Measurements from ENCODE around the gene GABRG3.

GABRG3 gene

DNA sequence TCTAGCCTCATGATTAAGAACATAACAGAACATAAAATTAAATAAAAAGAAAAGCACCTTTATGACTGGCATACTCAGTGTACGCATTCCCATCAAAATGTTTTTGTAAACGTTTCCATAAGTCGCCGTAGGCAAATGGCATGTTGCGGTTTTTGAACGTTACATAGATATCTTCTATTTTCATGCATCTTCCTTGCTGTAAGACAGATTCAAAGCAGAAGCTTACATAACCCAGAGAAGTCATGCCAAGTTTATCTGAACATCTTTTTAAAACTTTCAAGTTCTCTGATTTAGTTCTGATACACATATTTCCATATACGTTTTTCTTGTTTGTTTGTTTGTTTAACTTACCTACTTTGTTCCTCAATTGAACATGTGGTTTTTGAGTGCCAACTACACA, 388.6 kb downstream of the GABRG3 start:
- no peak overlapping the region for H3K27ac ChIP-seq (replicated peaks)
- H3K27me3 ChIP-seq (ENCODE audit: insufficient read depth, poor library complexity, severe bottlenecking) = no peaks in the 10 kb centered on the region
- TF ChIP-seq, protein P1, sequence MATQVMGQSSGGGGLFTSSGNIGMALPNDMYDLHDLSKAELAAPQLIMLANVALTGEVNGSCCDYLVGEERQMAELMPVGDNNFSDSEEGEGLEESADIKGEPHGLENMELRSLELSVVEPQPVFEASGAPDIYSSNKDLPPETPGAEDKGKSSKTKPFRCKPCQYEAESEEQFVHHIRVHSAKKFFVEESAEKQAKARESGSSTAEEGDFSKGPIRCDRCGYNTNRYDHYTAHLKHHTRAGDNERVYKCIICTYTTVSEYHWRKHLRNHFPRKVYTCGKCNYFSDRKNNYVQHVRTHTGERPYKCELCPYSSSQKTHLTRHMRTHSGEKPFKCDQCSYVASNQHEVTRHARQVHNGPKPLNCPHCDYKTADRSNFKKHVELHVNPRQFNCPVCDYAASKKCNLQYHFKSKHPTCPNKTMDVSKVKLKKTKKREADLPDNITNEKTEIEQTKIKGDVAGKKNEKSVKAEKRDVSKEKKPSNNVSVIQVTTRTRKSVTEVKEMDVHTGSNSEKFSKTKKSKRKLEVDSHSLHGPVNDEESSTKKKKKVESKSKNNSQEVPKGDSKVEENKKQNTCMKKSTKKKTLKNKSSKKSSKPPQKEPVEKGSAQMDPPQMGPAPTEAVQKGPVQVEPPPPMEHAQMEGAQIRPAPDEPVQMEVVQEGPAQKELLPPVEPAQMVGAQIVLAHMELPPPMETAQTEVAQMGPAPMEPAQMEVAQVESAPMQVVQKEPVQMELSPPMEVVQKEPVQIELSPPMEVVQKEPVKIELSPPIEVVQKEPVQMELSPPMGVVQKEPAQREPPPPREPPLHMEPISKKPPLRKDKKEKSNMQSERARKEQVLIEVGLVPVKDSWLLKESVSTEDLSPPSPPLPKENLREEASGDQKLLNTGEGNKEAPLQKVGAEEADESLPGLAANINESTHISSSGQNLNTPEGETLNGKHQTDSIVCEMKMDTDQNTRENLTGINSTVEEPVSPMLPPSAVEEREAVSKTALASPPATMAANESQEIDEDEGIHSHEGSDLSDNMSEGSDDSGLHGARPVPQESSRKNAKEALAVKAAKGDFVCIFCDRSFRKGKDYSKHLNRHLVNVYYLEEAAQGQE (IDR thresholded peaks at IDR 0.05; ENCODE audit: insufficient replicate concordance, low read depth) = no peak
- TF ChIP-seq SPI1 (IDR thresholded peaks at IDR 0.05; ENCODE audit: borderline replicate concordance, low read depth) (no peak), POLR2AphosphoS5 (IDR thresholded peaks at IDR 0.05; ENCODE audit: low read depth) (no peak), GABPA (IDR thresholded peaks at IDR 0.05; ENCODE audit: low read depth) (no peak), CTCF (IDR thresholded peaks at IDR 0.05; ENCODE audit: insufficient read depth, low read length) (no peak)
- H3K4me3 ChIP-seq (replicated peaks; ENCODE audit: insufficient read depth, low read length) = no peak overlapping the region
- no peak for DNase-seq (ENCODE audit: low read depth in 1 of 2, low spot score in 1 of 2)

DNA sequence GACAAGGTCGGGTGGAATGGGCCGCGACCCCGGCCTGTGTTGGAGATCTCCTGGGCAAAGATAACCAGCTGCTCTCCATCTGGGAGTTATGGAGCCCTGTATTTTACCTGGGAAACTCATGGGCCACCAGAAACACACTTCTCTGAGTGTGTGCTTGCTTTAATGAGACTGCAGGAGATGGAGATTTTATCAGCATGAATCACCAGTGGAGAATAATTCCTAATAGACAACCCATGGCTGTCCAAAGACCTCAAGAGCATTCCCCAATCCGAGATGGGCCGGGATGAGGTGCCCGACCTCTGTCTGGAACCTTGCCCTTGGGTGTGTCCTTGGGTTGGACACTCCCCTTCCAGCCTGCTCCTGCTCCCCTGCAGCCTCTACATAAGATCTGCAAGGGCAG, 389.3 kb downstream of the GABRG3 start:
- no peak overlapping the region for H3K4me3 ChIP-seq (replicated peaks; ENCODE audit: insufficient read depth, low read length)
- TF ChIP-seq GABPA (IDR thresholded peaks at IDR 0.05; ENCODE audit: low read depth) (no peak), CTCF (IDR thresholded peaks at IDR 0.05; ENCODE audit: insufficient read depth, low read length) (no peak), POLR2AphosphoS5 (IDR thresholded peaks at IDR 0.05; ENCODE audit: low read depth) (no peak), SPI1 (IDR thresholded peaks at IDR 0.05; ENCODE audit: borderline replicate concordance, low read depth) (no peak)
- TF ChIP-seq, protein P1 (IDR thresholded peaks at IDR 0.05; ENCODE audit: insufficient replicate concordance, low read depth) = no peak
- no peak for DNase-seq (ENCODE audit: low read depth in 1 of 2, low spot score in 1 of 2)
- H3K27me3 ChIP-seq (ENCODE audit: insufficient read depth, poor library complexity, severe bottlenecking) = no peaks in the 10 kb centered on the region
- H3K27ac ChIP-seq (replicated peaks) = no peak overlapping the region

GRCh38 chr15:27361438-27361837, 390.5 kb downstream of the GABRG3 start:
- no peaks in the 10 kb centered on the region for H3K27me3 ChIP-seq (ENCODE audit: insufficient read depth, poor library complexity, severe bottlenecking)
- TF ChIP-seq GABPA (IDR thresholded peaks at IDR 0.05; ENCODE audit: low read depth) = no peak
- no peak for TF ChIP-seq POLR2AphosphoS5 (IDR thresholded peaks at IDR 0.05; ENCODE audit: low read depth)
- no peak for TF ChIP-seq SPI1 (IDR thresholded peaks at IDR 0.05; ENCODE audit: borderline replicate concordance, low read depth)
- TF ChIP-seq, protein P1 (IDR thresholded peaks at IDR 0.05; ENCODE audit: insufficient replicate concordance, low read depth) = no peak
- no peak for TF ChIP-seq CTCF (IDR thresholded peaks at IDR 0.05; ENCODE audit: insufficient read depth, low read length)
- H3K4me3 ChIP-seq (replicated peaks; ENCODE audit: insufficient read depth, low read length) = no peak overlapping the region
- no peak for DNase-seq (ENCODE audit: low read depth in 1 of 2, low spot score in 1 of 2)
- H3K27ac ChIP-seq (replicated peaks) = no peak overlapping the region

All from HL-60 (cell line).